ENCODE results near the gene TMEM232. TPM values are rescaled to one million over a fixed set of nuclear protein-coding genes. Genes with fewer than 3 reads are reported as not detected.

TMEM232 gene
- total RNA-seq, result 1 to 10 TPM in 3 of 4 donors, under 1 TPM in 1; 0.53 to 3.1 (median 1.5) TPM

DNA sequence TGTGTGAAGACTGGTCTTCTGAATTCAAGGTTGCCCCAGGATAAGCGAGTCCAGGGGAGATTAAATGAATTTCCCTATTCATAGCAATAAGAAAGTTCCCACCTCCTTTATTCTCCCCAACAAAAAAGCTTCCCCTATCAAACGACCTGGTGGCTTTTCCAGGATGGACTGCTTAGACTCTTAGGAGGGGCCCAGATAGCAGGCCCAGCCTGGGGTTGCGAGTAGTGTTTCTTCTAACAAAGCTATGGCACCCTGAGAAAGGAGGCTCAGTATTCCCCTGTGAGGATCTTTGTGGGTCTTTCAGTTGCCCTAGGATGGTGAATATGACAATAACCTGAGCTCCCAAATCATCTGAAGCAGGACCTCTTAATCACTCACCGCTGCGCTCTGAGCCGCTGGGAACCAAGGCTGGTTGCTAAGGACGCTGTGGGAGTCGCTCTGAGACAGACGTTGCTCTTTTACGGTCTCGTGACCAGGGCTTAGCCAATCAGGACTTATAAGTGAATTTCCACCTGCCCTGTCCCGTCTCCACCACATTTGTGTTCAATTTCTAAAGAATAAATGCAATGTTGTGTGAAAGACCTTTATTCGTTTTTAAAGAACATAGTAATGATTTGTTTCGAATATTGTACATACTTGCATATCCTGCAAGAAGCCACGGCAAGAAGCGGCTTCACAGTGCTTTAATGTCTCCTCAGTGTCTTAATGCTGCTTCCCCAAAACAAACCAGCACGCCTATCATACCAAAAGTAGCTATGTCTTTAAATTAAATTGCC is at the start of gene TMEM232:
TSS of gene TMEM232 (minus strand) at position 423 of the 776 bp plus-strand sequence. CDS start 59,319 bp downstream, outside the sequence.
- Histone ChIP-seq H3K4me1 (peaks cover 0 to 4% (median 0%) of the 10 kb centered on the region in 3 donors), H3K9me3 (no peaks in the 10 kb centered on the region), H3K4me3 (peak within 1 kb of the TSS; percentile 34 to 60 (median 44)), H3K27me3 (no peaks in the 10 kb centered on the region), H3K36me3 (no peaks in the 10 kb centered on the region), H3K27ac (no peak within 1 kb of the TSS)
- TF ChIP-seq CTCF (IDR thresholded peaks at IDR 0.05) (no peak), POLR2A (IDR thresholded peaks at IDR 0.05) (no peak)
- peak; percentile 9 for DNase-seq
- intact Hi-C loops (cut with DNase I), result no loop called here
- 24 to 28% methylated on average over 15 to 17 of the region's 17 CpGs for WGBS, 2 donors

- Histone ChIP-seq H3K36me3 (no peaks in the 10 kb centered on the region), H3K27ac (no peak overlapping the region), H3K4me3 (no peak overlapping the region), H3K27me3 (no peaks in the 10 kb centered on the region), H3K9me3 (no peaks in the 10 kb centered on the region), H3K4me1 (peaks cover 0 to 5% (median 0%) of the 10 kb centered on the region in 3 donors)
- TF ChIP-seq CTCF (IDR thresholded peaks at IDR 0.05) (no peak), POLR2A (IDR thresholded peaks at IDR 0.05) (no peak)
- intact Hi-C loops (cut with DNase I), result no loop called here
- DNase-seq, result no peak
Measured at GRCh38 chr5:110770286-110770685, 43.8 kb upstream of the TMEM232 start.

- Histone ChIP-seq H3K36me3 (no peaks in the 10 kb centered on the region), H3K4me3 (no peak overlapping the region), H3K27ac (peak overlapping the region in 2 of 4 donors; percentile 15 to 45), H3K9me3 (no peaks in the 10 kb centered on the region), H3K27me3 (no peaks in the 10 kb centered on the region), H3K4me1 (peaks cover 0 to 5% (median 0%) of the 10 kb centered on the region in 3 donors)
- intact Hi-C loops (cut with DNase I), result no loop called here
- TF ChIP-seq CTCF (IDR thresholded peaks at IDR 0.05) (no peak), POLR2A (IDR thresholded peaks at IDR 0.05) (no peak)
- no peak for DNase-seq
- 39 to 42% methylated on average over 5 of the region's 5 CpGs for WGBS, 2 donors
Measured at GRCh38 chr5:110769000-110769681, 42.7 kb upstream of the TMEM232 start.

- H3K36me3 ChIP-seq, result peaks cover 0 to under 1% (median 0%) of the 10 kb centered on the region in 3 donors
- WGBS, 2 donors, result 67 to 75% methylated on average over 4 of the region's 4 CpGs
- no peaks in the 10 kb centered on the region for H3K9me3 ChIP-seq
- H3K4me1 ChIP-seq, result peaks cover 0 to 5% (median 0%) of the 10 kb centered on the region in 3 donors
- TF ChIP-seq POLR2A (IDR thresholded peaks at IDR 0.05) (no peak), CTCF (IDR thresholded peaks at IDR 0.05) (no peak)
- H3K27me3 ChIP-seq, result no peaks in the 10 kb centered on the region
- no peak overlapping the region for H3K4me3 ChIP-seq
- no peak overlapping the region for H3K27ac ChIP-seq
- DNase-seq, result no peak
- intact Hi-C loops (cut with DNase I), result no loop called here
Measured at GRCh38 chr5:110768138-110768860, 41.8 kb upstream of the TMEM232 start.

Data from esophagus squamous epithelium (tissue), 5 donors.